AG09309 (cell line): ENCODE measurements around the gene NPTXR.

Experiments used
- DNase-seq: peaks from one replicate; pipeline ENCODE4 v3.0.0-alpha.2; 2010; ENCODE audit warnings: low read depth
- H3K4me3 ChIP-seq: 2 replicates; pipeline ENCODE4 v1.5.1; 2011; ENCODE audit warnings: mild to moderate bottlenecking, low read depth, low read length, moderate library complexity; ENCODE audit not compliant: control insufficient read depth
- TF ChIP-seq, protein P1 (sequence below): IDR thresholded peaks from 2 replicates; pipeline ENCODE4 v1.5.1; 2011; ENCODE audit warnings: mild to moderate bottlenecking, low read depth, low read length, inconsistent platforms; ENCODE audit not compliant: insufficient read depth, control insufficient read depth; ENCODE audit errors: missing control alignments

NPTXR gene

DNA sequence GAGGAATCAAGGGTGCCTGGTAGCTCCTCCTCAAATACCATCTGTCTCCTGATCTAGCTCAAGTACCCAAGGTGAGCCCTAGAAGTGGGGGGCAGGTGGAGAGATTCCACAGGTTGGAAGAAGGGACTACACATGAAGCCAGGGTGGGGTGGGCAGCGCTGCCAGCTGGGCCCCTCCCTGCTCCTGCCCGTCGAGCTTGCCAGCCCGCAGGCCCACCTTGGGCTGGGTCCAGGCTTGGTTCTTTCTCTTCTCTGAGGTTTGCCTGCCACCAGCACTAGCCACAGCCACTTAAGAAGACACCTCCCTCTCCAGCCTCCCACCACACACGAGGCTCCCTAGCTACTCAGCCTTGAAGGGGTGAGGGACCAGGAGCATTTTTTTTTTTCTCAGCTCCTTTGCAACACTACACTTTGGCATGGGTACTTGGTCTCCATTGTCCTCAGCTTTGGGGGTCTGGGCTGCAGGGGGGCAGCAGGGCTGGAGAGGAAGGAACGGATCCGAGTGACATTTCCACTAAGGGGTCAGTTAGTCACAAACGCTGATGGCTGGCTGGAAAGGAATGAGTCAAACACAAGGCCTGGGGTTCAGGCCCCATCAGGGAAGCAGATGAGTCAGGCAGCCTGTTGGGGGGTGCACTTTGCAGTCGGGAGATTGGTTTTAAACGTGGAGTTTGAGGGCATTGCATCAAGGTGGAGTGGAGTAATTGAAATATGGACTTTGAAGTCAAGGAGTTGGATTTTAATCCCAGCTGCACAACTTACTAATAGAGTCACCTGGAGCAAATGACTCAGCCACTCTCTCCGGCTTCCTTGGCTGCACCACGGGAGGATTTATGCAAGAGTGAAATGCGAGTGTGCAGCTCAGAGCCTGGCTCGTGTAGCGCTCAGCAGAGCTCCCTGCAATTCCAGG, 7.4 kb upstream of the NPTXR start:
- H3K4me3 ChIP-seq: no peak overlapping the region
- no peak for DNase-seq
- TF ChIP-seq, protein P1, sequence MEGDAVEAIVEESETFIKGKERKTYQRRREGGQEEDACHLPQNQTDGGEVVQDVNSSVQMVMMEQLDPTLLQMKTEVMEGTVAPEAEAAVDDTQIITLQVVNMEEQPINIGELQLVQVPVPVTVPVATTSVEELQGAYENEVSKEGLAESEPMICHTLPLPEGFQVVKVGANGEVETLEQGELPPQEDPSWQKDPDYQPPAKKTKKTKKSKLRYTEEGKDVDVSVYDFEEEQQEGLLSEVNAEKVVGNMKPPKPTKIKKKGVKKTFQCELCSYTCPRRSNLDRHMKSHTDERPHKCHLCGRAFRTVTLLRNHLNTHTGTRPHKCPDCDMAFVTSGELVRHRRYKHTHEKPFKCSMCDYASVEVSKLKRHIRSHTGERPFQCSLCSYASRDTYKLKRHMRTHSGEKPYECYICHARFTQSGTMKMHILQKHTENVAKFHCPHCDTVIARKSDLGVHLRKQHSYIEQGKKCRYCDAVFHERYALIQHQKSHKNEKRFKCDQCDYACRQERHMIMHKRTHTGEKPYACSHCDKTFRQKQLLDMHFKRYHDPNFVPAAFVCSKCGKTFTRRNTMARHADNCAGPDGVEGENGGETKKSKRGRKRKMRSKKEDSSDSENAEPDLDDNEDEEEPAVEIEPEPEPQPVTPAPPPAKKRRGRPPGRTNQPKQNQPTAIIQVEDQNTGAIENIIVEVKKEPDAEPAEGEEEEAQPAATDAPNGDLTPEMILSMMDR: no peak

GRCh38 chr22:38850399-38850798, 6.6 kb upstream of the NPTXR start:
- no peak for DNase-seq
- H3K4me3 ChIP-seq: no peak overlapping the region
- TF ChIP-seq, protein P1: no peak

GRCh38 chr22:38849811-38850210, 6.0 kb upstream of the NPTXR start:
- TF ChIP-seq, protein P1: no peak
- H3K4me3 ChIP-seq: no peak overlapping the region
- no peak for DNase-seq

GRCh38 chr22:38846412-38846811, 2.6 kb upstream of the NPTXR start:
- DNase-seq: no peak
- TF ChIP-seq, protein P1: no peak
- no peak overlapping the region for H3K4me3 ChIP-seq

GRCh38 chr22:38845004-38845740, 1.3 kb upstream of the NPTXR start:
- no peak overlapping the region for H3K4me3 ChIP-seq
- TF ChIP-seq, protein P1: no peak
- DNase-seq: no peak

GRCh38 chr22:38844315-38845003, 631 bp upstream of the NPTXR start:
- no peak overlapping the region for H3K4me3 ChIP-seq
- TF ChIP-seq, protein P1: no peak
- no peak for DNase-seq
